HG03442 (cell line): ENCODE measurements around the gene BATF3.

Source experiments
- ATAC-seq: cut with Tn5 transposase; IDR thresholded peaks from one replicate; pipeline ENCODE4 v1.9.1; 2021; ENCODE audit warnings: mild to moderate bottlenecking, moderate library complexity; ENCODE audit not compliant: unreplicated experiment

Gene BATF3

DNA sequence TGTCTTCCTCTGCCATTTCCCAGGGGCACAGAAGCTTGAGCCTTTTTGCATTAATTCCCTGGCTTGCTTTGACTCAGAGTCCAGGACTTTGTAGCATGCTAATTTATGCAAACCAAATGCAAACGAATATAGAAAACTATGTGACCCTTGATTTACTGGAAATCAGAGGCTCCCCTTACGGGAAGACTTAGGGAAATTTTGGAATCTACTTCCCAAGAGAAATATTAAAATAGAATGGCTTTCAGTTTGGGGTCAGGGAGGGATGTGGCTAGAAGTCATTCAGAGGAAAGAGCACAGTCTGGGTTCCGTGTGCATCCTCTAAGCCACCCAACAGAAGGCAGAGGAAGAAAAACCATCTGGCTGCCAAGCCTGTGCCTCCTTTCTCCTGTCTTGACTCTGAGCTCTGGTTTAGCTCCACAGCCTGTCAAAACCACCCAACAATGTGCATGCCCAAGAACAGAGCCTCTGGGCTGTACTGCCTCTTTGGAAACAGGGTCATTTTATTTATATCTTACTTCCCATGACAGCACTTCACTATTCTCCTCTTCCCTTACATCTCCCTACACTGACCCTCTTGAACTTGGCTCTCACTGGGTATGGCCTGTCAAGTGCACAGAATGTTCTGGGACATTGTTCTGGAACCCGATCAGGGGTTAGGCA lies 61.0 kb downstream of the BATF3 start:
- no peak for ATAC-seq

DNA sequence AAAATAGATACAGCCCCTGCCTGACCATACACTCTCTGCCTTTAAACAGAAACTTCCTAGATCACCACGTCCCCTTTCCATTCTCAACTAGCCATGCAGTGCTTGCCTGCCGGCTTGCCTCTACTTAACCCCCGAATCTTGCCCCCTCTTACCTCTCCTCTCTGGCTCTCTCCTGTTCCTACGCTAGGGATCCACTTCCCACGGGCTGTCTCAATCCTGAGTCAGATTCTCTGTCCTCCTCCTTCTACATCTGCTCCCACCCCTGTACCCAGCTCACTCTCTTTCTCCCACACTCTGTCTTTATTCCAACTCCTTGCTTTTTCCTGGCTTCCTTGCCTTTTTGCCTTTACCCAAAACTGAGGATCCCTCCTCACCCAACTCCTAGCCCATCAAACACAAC lies 61.7 kb downstream of the BATF3 start:
- no peak for ATAC-seq
